ENCODE results near the gene IYD.

GRCh38 chr6:150319924-150320323 is 48.9 kb upstream of the IYD start:
- TF ChIP-seq EZH2 (IDR thresholded peaks at IDR 0.05; ENCODE audit: low read length) (no peak), CTCF (optimal IDR thresholded peaks at IDR 0.05 in 1 of 3, IDR thresholded peaks at IDR 0.05 in 1 of 3, conservative IDR thresholded peaks at IDR 0.05 in 1 of 3; ENCODE audit: extremely low read depth in 1 of 3, insufficient read depth in 2 of 3, low read length in 3 of 3) (no peak)
